Right cardiac atrium (tissue), 5 donors: ENCODE results near the gene C2orf81. TPM values are rescaled to one million over a fixed set of nuclear protein-coding genes. Genes with fewer than 3 reads are reported as not detected.
A peak's percentile ranks its signal among the peaks of the same experiment; 100 is the strongest.

Experiments
- ATAC-seq, 2 donors: fragments of 200-7000 bp; cut with Tn5 transposase; one replicate each; pipeline versions ENCODE4 v1.8.0 to v1.9.1; 2020; ENCODE audit warnings: moderate library complexity in 2 of 2, mild to moderate bottlenecking in 1 of 2
- DNase-seq, 3 donors: peaks; one replicate each; pipeline ENCODE4 v3.0.0-alpha.2; 2020
- H3K27ac ChIP-seq: one replicate; pipeline ENCODE4 v1.5.1; 2013; ENCODE audit warnings: mild to moderate bottlenecking, low read length, control low read depth, moderate library complexity
- H3K27me3 ChIP-seq: one replicate; pipeline ENCODE4 v1.6.1; 2013; ENCODE audit not compliant: control insufficient read depth, insufficient read depth
- H3K4me1 ChIP-seq: one replicate; pipeline ENCODE4 v1.6.1; 2013; ENCODE audit warnings: low read length; ENCODE audit not compliant: control insufficient read depth, insufficient read depth
- H3K4me3 ChIP-seq: one replicate; pipeline ENCODE4 v1.5.1; 2013; ENCODE audit warnings: low read length, control low read depth
- H3K9me3 ChIP-seq: one replicate; pipeline ENCODE4 v1.6.1; 2013; ENCODE audit warnings: low read length; ENCODE audit not compliant: control insufficient read depth
- WGBS: extraction: QIAGEN DNeasy Blood & Tissue Kit; methylation state at CpG from one replicate; pipeline ENCODE4 v1.1.7; 2013; 5-methylcytosine and 5-hydroxymethylcytosine counted together
- intact Hi-C, 4 donors: fragments of 100-400 bp; cut with DNase I; formaldehyde crosslinking; loops; one replicate each; pipeline versions ENCODE4 v1.11.0 to v1.14.0; 2022 to 2023
- polyA plus RNA-seq: library from polyadenylated mRNA; stranded (reverse); fragments of 200-250 nt; gene quantifications from one replicate; pipeline ENCODE4 v1.2.3, GENCODE V29; 2013
- total RNA-seq, 4 donors: library from RNA; stranded (reverse); fragmentation: NEBNext Ultra II Directional; extraction: Animal tissue kit (Norgen Biotek cat#: 25700); gene quantifications; one replicate each; pipeline ENCODE4 v1.2.1, GENCODE V29; 2021
- donor health status: healthy with polysubstance abuse.
- donor health status: DM: no; HTN: yes; CAD: no.
- donor health status: DM: no; HTN: no; CAD: no.
- donor health status: DM: no; HTN: yes; CAD: no; lungs with severe emphysema.
- donor health status: DM: yes; HTN: yes; CAD: no.

C2orf81 gene
- total and polyA plus RNA-seq, 5 donors = 0.88 to 1.6 (median 1.1) TPM

- WGBS = 74% methylated on average over 2 of the region's 2 CpGs
- Histone ChIP-seq H3K27ac (no peak overlapping the region), H3K4me1 (no peaks in the 10 kb centered on the region), H3K4me3 (no peak overlapping the region), H3K9me3 (no peaks in the 10 kb centered on the region), H3K27me3 (no peaks in the 10 kb centered on the region)
- intact Hi-C loops = no loop called here
- DNase-seq = no peak
- no peak for ATAC-seq
Measured at GRCh38 chr2:74401891-74402290, 19.5 kb downstream of the C2orf81 start.

- intact Hi-C loops = no loop called here
- DNase-seq (no peak), ATAC-seq (peak in 1 of 2 donors; percentile 28)
- no peaks in the 10 kb centered on the region for H3K4me1 ChIP-seq
- no peaks in the 10 kb centered on the region for H3K27me3 ChIP-seq
- H3K9me3 ChIP-seq = no peaks in the 10 kb centered on the region
- no peak overlapping the region for H3K4me3 ChIP-seq
- H3K27ac ChIP-seq = no peak overlapping the region
Measured at GRCh38 chr2:74399785-74400184, 21.6 kb downstream of the C2orf81 start.

- ATAC-seq (no peak), DNase-seq (no peak)
- WGBS = 96% methylated on average over 2 of the region's 2 CpGs
- Histone ChIP-seq H3K4me1 (no peaks in the 10 kb centered on the region), H3K27me3 (no peaks in the 10 kb centered on the region), H3K9me3 (no peaks in the 10 kb centered on the region), H3K27ac (no peak overlapping the region), H3K4me3 (no peak overlapping the region)
- intact Hi-C loops = no loop called here
Measured at GRCh38 chr2:74396149-74396548, 25.3 kb downstream of the C2orf81 start.

- WGBS = 92% methylated on average over 1 of the region's 1 CpG
- H3K9me3 ChIP-seq = no peaks in the 10 kb centered on the region
- peaks cover 4% of the 10 kb centered on the region for H3K4me1 ChIP-seq
- H3K4me3 ChIP-seq = no peak overlapping the region
- H3K27ac ChIP-seq = no peak overlapping the region
- no peaks in the 10 kb centered on the region for H3K27me3 ChIP-seq
- DNase-seq (no peak), ATAC-seq (no peak)
- intact Hi-C loops = no loop called here
Measured at GRCh38 chr2:74393525-74393924, 27.9 kb downstream of the C2orf81 start.

- no peaks in the 10 kb centered on the region for H3K9me3 ChIP-seq
- intact Hi-C loops = no loop called here
Measured at GRCh38 chr2:74392449-74392743, 29.0 kb downstream of the C2orf81 start.

GRCh38 chr2:74391580-74392448, 29.6 kb downstream of the C2orf81 start:
- Histone ChIP-seq H3K4me1 (peaks cover 7% of the 10 kb centered on the region), H3K27ac (peak overlapping the region; percentile 98), H3K4me3 (peak overlapping the region; percentile 95), H3K27me3 (no peaks in the 10 kb centered on the region), H3K9me3 (no peaks in the 10 kb centered on the region)
- WGBS = 1% methylated on average over 62 of the region's 62 CpGs
- DNase-seq (peak; percentile 93 to 96 (median 94)), ATAC-seq (peak; percentile 93 to 94)
- intact Hi-C loops = no loop called here

More at GRCh38 chr2:74392449-74392743, 29.0 kb downstream of the C2orf81 start:
- 70% methylated on average over 13 of the region's 13 CpGs for WGBS
- ATAC-seq (peak; percentile 11 to 20), DNase-seq (no peak)
- no peaks in the 10 kb centered on the region for H3K27me3 ChIP-seq
- no peak overlapping the region for H3K27ac ChIP-seq
- peak overlapping the region; percentile 95 for H3K4me3 ChIP-seq
- H3K4me1 ChIP-seq = peaks cover 4% of the 10 kb centered on the region

- DNase-seq = no peak
- intact Hi-C loops = no loop called here
- Histone ChIP-seq H3K27ac (no peak overlapping the region), H3K9me3 (no peaks in the 10 kb centered on the region), H3K27me3 (no peaks in the 10 kb centered on the region), H3K4me1 (peaks cover 7% of the 10 kb centered on the region), H3K4me3 (peak overlapping the region; percentile 95)
- under 1% methylated on average over 11 of the region's 11 CpGs for WGBS
- peak in 1 of 2 donors; percentile 8 for ATAC-seq
Measured at GRCh38 chr2:74391209-74391579, 30.2 kb downstream of the C2orf81 start.

GRCh38 chr2:74390606-74391005, 30.8 kb downstream of the C2orf81 start:
- DNase-seq = no peak
- 54% methylated on average over 5 of the region's 5 CpGs for WGBS
- intact Hi-C loops = no loop called here
- H3K9me3 ChIP-seq = no peaks in the 10 kb centered on the region
- no peak overlapping the region for H3K27ac ChIP-seq
- ATAC-seq = no peak
- no peaks in the 10 kb centered on the region for H3K27me3 ChIP-seq
- H3K4me3 ChIP-seq = peak overlapping the region; percentile 95
- peaks cover 7% of the 10 kb centered on the region for H3K4me1 ChIP-seq

- peak overlapping the region; percentile 12 for H3K27ac ChIP-seq
- H3K4me1 ChIP-seq = peaks cover 9% of the 10 kb centered on the region
- DNase-seq = no peak
- no peak for ATAC-seq
- no peaks in the 10 kb centered on the region for H3K9me3 ChIP-seq
- WGBS = 69% methylated on average over 1 of the region's 1 CpG
- intact Hi-C loops = no loop called here
- no peaks in the 10 kb centered on the region for H3K27me3 ChIP-seq
- H3K4me3 ChIP-seq = no peak overlapping the region
Measured at GRCh38 chr2:74387346-74387745, 34.1 kb downstream of the C2orf81 start.

- Histone ChIP-seq H3K27me3 (no peaks in the 10 kb centered on the region), H3K9me3 (no peaks in the 10 kb centered on the region), H3K4me3 (no peak overlapping the region), H3K27ac (no peak overlapping the region), H3K4me1 (peaks cover 9% of the 10 kb centered on the region)
- intact Hi-C loops = no loop called here
- 76% methylated on average over 8 of the region's 8 CpGs for WGBS
- ATAC-seq (peak in 1 of 2 donors; percentile 41), DNase-seq (no peak)
Measured at GRCh38 chr2:74385396-74385795, 36.0 kb downstream of the C2orf81 start.

- Histone ChIP-seq H3K27ac (no peak overlapping the region), H3K4me3 (no peak overlapping the region), H3K27me3 (no peaks in the 10 kb centered on the region), H3K9me3 (no peaks in the 10 kb centered on the region), H3K4me1 (peaks cover 20% of the 10 kb centered on the region)
- WGBS = 57% methylated on average over 3 of the region's 3 CpGs
- intact Hi-C loops = no loop called here
- DNase-seq (no peak), ATAC-seq (no peak)
Measured at GRCh38 chr2:74384051-74384450, 37.4 kb downstream of the C2orf81 start.
